Esophagus muscularis mucosa (tissue), 4 donors: Measurements from ENCODE around the gene LDHD. TPM values are rescaled to one million over a fixed set of nuclear protein-coding genes. Genes with fewer than 3 reads are reported as not detected.
A peak's percentile ranks its signal among the peaks of the same experiment; 100 is the strongest.

ENCODE experiments used
- DNase-seq: peaks from one replicate; pipeline ENCODE4 v3.0.0-alpha.2; 2017; ENCODE audit errors: extremely low spot score
- H3K27ac ChIP-seq, 4 donors: fragments of 200-600 bp; sonication (generic); replicated peaks in 1 of 4; 1 replicate in 3 of 4; 2 replicates in 1 of 4; pipeline ENCODE4 v1.5.1; 2016 to 2019; ENCODE audit warnings: mild to moderate bottlenecking in 1 of 4
- H3K27me3 ChIP-seq, 4 donors: fragments of 200-600 bp; sonication (generic); one replicate each; pipeline versions ENCODE4 v1.5.1 to v1.6.0; 2016 to 2019
- H3K36me3 ChIP-seq, 4 donors: fragments of 200-600 bp; sonication (generic); one replicate each; pipeline ENCODE4 v1.5.1; 2016 to 2019
- H3K4me1 ChIP-seq, 4 donors: fragments of 200-600 bp; sonication (generic); one replicate each; pipeline ENCODE4 v1.5.1; 2016 to 2019
- H3K4me3 ChIP-seq, 4 donors: fragments of 200-600 bp; sonication (generic); 1 replicate in 2 of 4; 2 replicates in 2 of 4; pipeline ENCODE4 v1.5.1; 2016 to 2019; ENCODE audit warnings: mild to moderate bottlenecking in 4 of 4, moderate library complexity in 1 of 4
- H3K9me3 ChIP-seq, 4 donors: fragments of 200-600 bp; sonication (generic); 1 replicate in 3 of 4; 2 replicates in 1 of 4; pipeline ENCODE4 v1.5.1; 2016 to 2019
- EP300 ChIP-seq: sonication (generic); formaldehyde crosslinking; IDR thresholded peaks from one replicate; pipeline ENCODE4 v1.6.1; 2017; ENCODE audit warnings: antibody characterized with exemption
- POLR2A ChIP-seq: fragments of 450-650 bp; IDR thresholded peaks from one replicate; pipeline ENCODE4 v1.6.1; 2017; ENCODE audit warnings: antibody characterized with exemption, moderate library complexity, mild to moderate bottlenecking, low read depth
- POLR2AphosphoS5 ChIP-seq, 2 donors: sonication (generic); formaldehyde crosslinking; IDR thresholded peaks; one replicate each; pipeline ENCODE4 v1.6.1; 2017; ENCODE audit warnings: antibody characterized with exemption in 2 of 2
- WGBS: methylation state at CpG from one replicate; pipeline ENCODE4 v1.1.5; 2018; 5-methylcytosine and 5-hydroxymethylcytosine counted together
- intact Hi-C: fragments of 100-400 bp; cut with DNase I; formaldehyde crosslinking; loops from one replicate; pipeline ENCODE4 v1.15.1; 2023
- total RNA-seq, 4 donors: library from RNA; depleted of rRNA; stranded (reverse); fragments of >200 nt; gene quantifications; one replicate each; pipeline versions ENCODE4 v1.1.0 to v1.2.1, GENCODE V29; 2016
- TF ChIP-seq, protein P1 (sequence below), 3 experiments: fragments of 200-600 bp in 2 of 3; fragments of 450-650 bp in 1 of 3; sonication (generic) in 2 of 3; IDR thresholded peaks; one replicate each; pipeline ENCODE4 v1.5.1; 2017 to 2019; ENCODE audit warnings: antibody characterized with exemption in 3 of 3, mild to moderate bottlenecking in 2 of 3, moderate library complexity in 1 of 3

LDHD gene
- total RNA-seq, 4 donors from 2014 or later: 6.7 to 13.2 (median 8.7) TPM

- intact Hi-C loops: no loop called here
- H3K4me3 ChIP-seq: no peak overlapping the region
- DNase-seq: no peak
- no peaks in the 10 kb centered on the region for H3K9me3 ChIP-seq
- H3K27ac ChIP-seq: no peak overlapping the region
- H3K4me1 ChIP-seq: peaks cover 16 to 32% (median 27%) of the 10 kb centered on the region in 4 donors
- no peaks in the 10 kb centered on the region for H3K36me3 ChIP-seq
- TF ChIP-seq EP300 (no peak), POLR2A (no peak)
- no peaks in the 10 kb centered on the region for H3K27me3 ChIP-seq
- 99% methylated on average over 3 of the region's 3 CpGs for WGBS
These were observed 45.0 kb downstream of the LDHD start for GRCh38 chr16:75071621-75072020.

DNA sequence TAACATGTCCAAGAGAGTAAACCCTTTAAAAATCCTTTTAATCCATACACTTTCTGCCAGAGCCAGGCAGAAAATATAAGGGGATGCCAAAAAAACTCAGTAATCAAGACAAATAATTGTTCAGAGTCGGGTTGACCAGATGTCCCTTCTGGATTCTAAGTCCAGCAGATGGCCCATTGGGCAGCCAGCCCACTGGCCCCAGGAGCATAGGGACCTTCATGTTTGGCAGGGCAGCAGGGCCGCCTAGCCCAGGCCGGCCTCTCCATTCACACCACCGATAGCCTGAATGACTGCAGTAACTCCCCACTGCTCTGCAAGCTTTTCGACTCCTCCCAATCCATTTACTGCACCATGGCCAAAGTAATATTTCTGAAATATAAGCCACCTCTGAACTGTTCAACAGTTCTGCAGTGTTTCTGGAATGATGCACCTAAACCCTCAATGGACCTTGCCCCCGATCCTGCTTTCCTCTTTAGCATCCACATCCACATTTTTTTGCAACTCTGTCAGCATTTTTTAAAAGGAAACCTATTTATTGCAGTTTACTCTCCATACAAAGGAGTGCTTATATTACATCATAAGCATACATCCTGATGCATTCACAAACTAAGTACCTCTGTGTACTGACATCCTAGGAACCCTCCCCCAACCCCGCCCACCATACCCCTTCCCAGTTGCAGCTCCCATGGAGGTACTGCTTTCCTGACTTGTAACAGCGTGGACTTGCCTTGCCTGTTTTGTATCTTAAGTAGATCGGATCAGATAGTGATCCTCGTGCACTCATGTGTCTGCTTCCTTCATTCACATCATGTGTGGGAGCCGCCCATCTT, 46.4 kb downstream of the LDHD start:
- H3K9me3 ChIP-seq: no peaks in the 10 kb centered on the region

GRCh38 chr16:75068085-75069031, 48.2 kb downstream of the LDHD start:
- Histone ChIP-seq H3K4me1 (peaks cover 14 to 39% (median 34%) of the 10 kb centered on the region in 4 donors), H3K27ac (no peak overlapping the region), H3K4me3 (no peak overlapping the region), H3K9me3 (no peaks in the 10 kb centered on the region), H3K27me3 (no peaks in the 10 kb centered on the region), H3K36me3 (no peaks in the 10 kb centered on the region)
- 89% methylated on average over 10 of the region's 10 CpGs for WGBS
- no peak for DNase-seq
- TF ChIP-seq, protein P1, sequence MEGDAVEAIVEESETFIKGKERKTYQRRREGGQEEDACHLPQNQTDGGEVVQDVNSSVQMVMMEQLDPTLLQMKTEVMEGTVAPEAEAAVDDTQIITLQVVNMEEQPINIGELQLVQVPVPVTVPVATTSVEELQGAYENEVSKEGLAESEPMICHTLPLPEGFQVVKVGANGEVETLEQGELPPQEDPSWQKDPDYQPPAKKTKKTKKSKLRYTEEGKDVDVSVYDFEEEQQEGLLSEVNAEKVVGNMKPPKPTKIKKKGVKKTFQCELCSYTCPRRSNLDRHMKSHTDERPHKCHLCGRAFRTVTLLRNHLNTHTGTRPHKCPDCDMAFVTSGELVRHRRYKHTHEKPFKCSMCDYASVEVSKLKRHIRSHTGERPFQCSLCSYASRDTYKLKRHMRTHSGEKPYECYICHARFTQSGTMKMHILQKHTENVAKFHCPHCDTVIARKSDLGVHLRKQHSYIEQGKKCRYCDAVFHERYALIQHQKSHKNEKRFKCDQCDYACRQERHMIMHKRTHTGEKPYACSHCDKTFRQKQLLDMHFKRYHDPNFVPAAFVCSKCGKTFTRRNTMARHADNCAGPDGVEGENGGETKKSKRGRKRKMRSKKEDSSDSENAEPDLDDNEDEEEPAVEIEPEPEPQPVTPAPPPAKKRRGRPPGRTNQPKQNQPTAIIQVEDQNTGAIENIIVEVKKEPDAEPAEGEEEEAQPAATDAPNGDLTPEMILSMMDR (IDR thresholded peaks at IDR 0.05): no peak
- TF ChIP-seq POLR2A (no peak), EP300 (no peak), POLR2AphosphoS5 (IDR thresholded peaks at IDR 0.05) (no peak)
- intact Hi-C loops: no loop called here

More for the DNA sequence above, 46.4 kb downstream of the LDHD start:
- Histone ChIP-seq H3K36me3 (no peaks in the 10 kb centered on the region), H3K4me1 (peaks cover 16 to 34% (median 27%) of the 10 kb centered on the region in 4 donors), H3K27ac (no peak overlapping the region), H3K27me3 (no peaks in the 10 kb centered on the region), H3K4me3 (no peak overlapping the region)
- WGBS: 73% methylated on average over 11 of the region's 11 CpGs
- TF ChIP-seq POLR2AphosphoS5 (IDR thresholded peaks at IDR 0.05) (no peak), EP300 (no peak), POLR2A (no peak)
- intact Hi-C loops: no loop called here
- no peak for DNase-seq

- H3K36me3 ChIP-seq: no peaks in the 10 kb centered on the region
- H3K9me3 ChIP-seq: no peaks in the 10 kb centered on the region
- no peak overlapping the region for H3K27ac ChIP-seq
- H3K4me3 ChIP-seq: no peak overlapping the region
- 95% methylated on average over 6 of the region's 6 CpGs for WGBS
- H3K27me3 ChIP-seq: no peaks in the 10 kb centered on the region
- H3K4me1 ChIP-seq: peaks cover 26 to 53% (median 48%) of the 10 kb centered on the region in 4 donors
- intact Hi-C loops: no loop called here
- TF ChIP-seq EP300: no peak
- TF ChIP-seq, protein P1 (IDR thresholded peaks at IDR 0.05): no peak
- no peak for TF ChIP-seq POLR2AphosphoS5 (IDR thresholded peaks at IDR 0.05)
- DNase-seq: no peak
These were observed 49.6 kb downstream of the LDHD start for GRCh38 chr16:75066861-75067447.

DNA sequence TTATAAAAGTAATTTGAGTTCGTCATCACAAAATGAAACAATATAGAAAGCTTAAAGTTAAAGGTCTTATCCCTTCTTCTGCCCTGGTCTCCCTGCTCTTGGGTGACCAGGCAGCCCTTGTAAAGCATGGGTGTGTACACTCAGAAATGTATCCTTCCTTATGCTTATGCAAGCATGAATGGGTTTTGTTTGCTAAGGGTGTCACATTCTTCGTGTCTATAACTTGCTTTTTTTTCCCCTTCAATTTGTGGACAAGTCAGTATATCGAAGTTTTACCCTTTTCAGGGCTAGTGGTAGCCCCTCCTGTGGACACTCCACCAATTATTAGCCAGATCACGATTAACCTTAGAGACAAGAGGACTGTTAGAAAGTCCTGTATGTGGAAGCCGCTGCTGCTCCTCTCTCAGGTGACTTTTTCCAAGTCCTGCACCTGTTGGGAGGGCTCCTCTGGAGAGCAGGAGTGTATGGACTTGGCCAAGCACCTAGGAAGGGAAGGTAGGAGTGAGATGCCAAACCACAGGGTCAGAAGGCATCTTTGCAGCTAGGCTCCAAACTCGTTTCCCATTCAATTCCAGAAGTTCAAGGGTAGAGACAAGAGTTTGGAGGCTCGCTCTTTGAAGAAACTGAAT, 50.9 kb downstream of the LDHD start:
- intact Hi-C loops: no loop called here
- Histone ChIP-seq H3K27me3 (no peaks in the 10 kb centered on the region), H3K36me3 (no peaks in the 10 kb centered on the region), H3K4me1 (peaks cover 29 to 61% (median 58%) of the 10 kb centered on the region in 4 donors), H3K27ac (peak overlapping the region in 2 of 4 donors; percentile 13 to 83), H3K9me3 (no peaks in the 10 kb centered on the region), H3K4me3 (no peak overlapping the region)
- WGBS: 86% methylated on average over 7 of the region's 7 CpGs
- TF ChIP-seq POLR2AphosphoS5 (IDR thresholded peaks at IDR 0.05): no peak
- no peak for TF ChIP-seq POLR2A
- TF ChIP-seq EP300: no peak
- TF ChIP-seq, protein P1 (IDR thresholded peaks at IDR 0.05): no peak
- no peak for DNase-seq
